Ovary (tissue), 9 donors: ENCODE measurements around the gene ELSPBP1. TPM values are rescaled to one million over a fixed set of nuclear protein-coding genes. Genes with fewer than 3 reads are reported as not detected.

ENCODE experiments used
- DNase-seq, 5 donors: peaks; one replicate each; pipeline ENCODE4 v3.0.0-alpha.2; 2019 to 2020
- H3K27ac ChIP-seq, 2 donors: fragments of 200-600 bp; one replicate each; pipeline versions ENCODE4 v1.5.1 to v1.8.0; 2019 to 2022
- H3K27me3 ChIP-seq: fragments of 200-600 bp; one replicate; pipeline ENCODE4 v1.8.0; 2022
- H3K36me3 ChIP-seq: fragments of 200-600 bp; sonication (generic); one replicate; pipeline ENCODE4 v1.5.1; 2019
- H3K4me1 ChIP-seq: one replicate; pipeline ENCODE4 v1.8.1; 2013; ENCODE audit warnings: mild to moderate bottlenecking, moderate library complexity; ENCODE audit not compliant: insufficient read depth
- H3K4me3 ChIP-seq: fragments of 200-600 bp; sonication (generic); one replicate; pipeline ENCODE4 v1.5.1; 2017
- H3K9me3 ChIP-seq, 2 donors: fragments of 200-600 bp in 1 of 2; sonication (generic) in 1 of 2; one replicate each; pipeline versions ENCODE4 v1.5.1 to v1.8.1; 2013 to 2019; ENCODE audit warnings: mild to moderate bottlenecking in 1 of 2, moderate library complexity in 1 of 2
- EP300 ChIP-seq: sonication (generic); formaldehyde crosslinking; IDR thresholded peaks from one replicate; pipeline ENCODE4 v1.6.1; 2017; ENCODE audit warnings: antibody characterized with exemption
- POLR2A ChIP-seq: fragments of 450-650 bp; IDR thresholded peaks from one replicate; pipeline ENCODE4 v1.6.1; 2017; ENCODE audit warnings: antibody characterized with exemption, mild to moderate bottlenecking, moderate library complexity
- WGBS, 3 donors: extraction: QIAGEN DNeasy Blood & Tissue Kit in 1 of 3; methylation state at CpG; one replicate each; pipeline versions ENCODE4 v1.1.5 to v1.1.7; 2013 to 2017; 5-methylcytosine and 5-hydroxymethylcytosine counted together
- intact Hi-C, 4 donors: fragments of 100-400 bp; cut with DNase I; formaldehyde crosslinking; loops; one replicate each; pipeline versions ENCODE4 v1.11.0 to v1.15.1; 2022 to 2023
- polyA plus RNA-seq, 2 donors: library from polyadenylated mRNA; stranded (reverse); fragments of 200-250 nt in 1 of 2; fragments of 350-450 nt in 1 of 2; fragmentation: Illumina TruSeq in 1 of 2; extraction: RNeasy Lipid Tissue Mini Kit (QIAGEN cat#74804) in 1 of 2; gene quantifications; one replicate each; pipeline ENCODE4 v1.2.3, GENCODE V29; 2013 to 2014
- total RNA-seq, 7 donors: library from RNA; depleted of rRNA in 2 of 7; stranded (reverse); fragments of >200 nt in 2 of 7; fragmentation: NEBNext Ultra II Directional in 3 of 7; extraction: Animal tissue kit (Norgen Biotek cat#: 25700) in 3 of 7; gene quantifications; one replicate each; pipeline versions ENCODE4 v1.1.0 to v1.2.4, GENCODE V29; 2016 to 2023
- TF ChIP-seq, protein P1 (sequence below), 3 donors: fragments of 450-650 bp in 2 of 3; fragments of 200-600 bp in 1 of 3; IDR thresholded peaks; one replicate each; pipeline versions ENCODE4 v1.5.1 to v1.8.0; 2016 to 2022; ENCODE audit warnings: antibody characterized with exemption in 3 of 3, mild to moderate bottlenecking in 1 of 3
- donor health status: DM: no; HTN: no; CAD: no; lungs with moderate emphysema.
- donor health status: DM: no; HTN: no; CAD: no.
- donor health status: Bipolar disorder and iron deficiency.
- donor health status: DM: yes; HTN: yes; CAD: no.
- donor health status: DM: no; HTN: no; CAD: no.
- donor health status: DM: yes; HTN: yes; CAD: no.

ELSPBP1 gene
- total and polyA plus RNA-seq, 9 donors: 0.55 TPM; not detected in 8

DNA sequence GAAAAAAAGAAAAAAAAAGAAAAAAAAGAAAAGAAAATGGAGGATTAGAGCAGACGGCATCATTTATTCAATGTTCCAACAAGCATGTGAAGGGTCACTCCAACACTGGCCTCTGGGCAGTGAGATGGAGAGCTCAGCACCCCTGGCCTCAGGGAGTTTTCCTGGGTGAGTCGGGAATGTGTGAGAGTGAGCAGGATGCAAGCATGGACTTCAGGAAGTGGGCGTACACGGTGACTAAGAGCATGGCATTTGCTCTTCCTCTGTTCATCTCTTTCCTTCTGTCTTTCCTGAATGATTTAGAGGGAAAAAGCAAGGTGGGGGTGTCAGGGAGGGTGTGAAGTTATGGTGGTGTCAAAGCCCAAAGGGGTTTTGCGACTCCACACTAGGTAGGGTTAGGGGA, 50.1 kb downstream of the ELSPBP1 start:
- Histone ChIP-seq H3K27me3 (no peaks in the 10 kb centered on the region), H3K9me3 (no peaks in the 10 kb centered on the region), H3K36me3 (no peaks in the 10 kb centered on the region), H3K4me3 (no peak overlapping the region), H3K27ac (no peak overlapping the region), H3K4me1 (no peaks in the 10 kb centered on the region)
- 75 to 86% (median 83%) methylated on average over 5 of the region's 5 CpGs for WGBS, 3 donors
- TF ChIP-seq POLR2A (no peak), EP300 (no peak)
- TF ChIP-seq, protein P1, sequence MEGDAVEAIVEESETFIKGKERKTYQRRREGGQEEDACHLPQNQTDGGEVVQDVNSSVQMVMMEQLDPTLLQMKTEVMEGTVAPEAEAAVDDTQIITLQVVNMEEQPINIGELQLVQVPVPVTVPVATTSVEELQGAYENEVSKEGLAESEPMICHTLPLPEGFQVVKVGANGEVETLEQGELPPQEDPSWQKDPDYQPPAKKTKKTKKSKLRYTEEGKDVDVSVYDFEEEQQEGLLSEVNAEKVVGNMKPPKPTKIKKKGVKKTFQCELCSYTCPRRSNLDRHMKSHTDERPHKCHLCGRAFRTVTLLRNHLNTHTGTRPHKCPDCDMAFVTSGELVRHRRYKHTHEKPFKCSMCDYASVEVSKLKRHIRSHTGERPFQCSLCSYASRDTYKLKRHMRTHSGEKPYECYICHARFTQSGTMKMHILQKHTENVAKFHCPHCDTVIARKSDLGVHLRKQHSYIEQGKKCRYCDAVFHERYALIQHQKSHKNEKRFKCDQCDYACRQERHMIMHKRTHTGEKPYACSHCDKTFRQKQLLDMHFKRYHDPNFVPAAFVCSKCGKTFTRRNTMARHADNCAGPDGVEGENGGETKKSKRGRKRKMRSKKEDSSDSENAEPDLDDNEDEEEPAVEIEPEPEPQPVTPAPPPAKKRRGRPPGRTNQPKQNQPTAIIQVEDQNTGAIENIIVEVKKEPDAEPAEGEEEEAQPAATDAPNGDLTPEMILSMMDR (IDR thresholded peaks at IDR 0.05): no peak
- intact Hi-C loops: no loop called here
- no peak for DNase-seq

DNA sequence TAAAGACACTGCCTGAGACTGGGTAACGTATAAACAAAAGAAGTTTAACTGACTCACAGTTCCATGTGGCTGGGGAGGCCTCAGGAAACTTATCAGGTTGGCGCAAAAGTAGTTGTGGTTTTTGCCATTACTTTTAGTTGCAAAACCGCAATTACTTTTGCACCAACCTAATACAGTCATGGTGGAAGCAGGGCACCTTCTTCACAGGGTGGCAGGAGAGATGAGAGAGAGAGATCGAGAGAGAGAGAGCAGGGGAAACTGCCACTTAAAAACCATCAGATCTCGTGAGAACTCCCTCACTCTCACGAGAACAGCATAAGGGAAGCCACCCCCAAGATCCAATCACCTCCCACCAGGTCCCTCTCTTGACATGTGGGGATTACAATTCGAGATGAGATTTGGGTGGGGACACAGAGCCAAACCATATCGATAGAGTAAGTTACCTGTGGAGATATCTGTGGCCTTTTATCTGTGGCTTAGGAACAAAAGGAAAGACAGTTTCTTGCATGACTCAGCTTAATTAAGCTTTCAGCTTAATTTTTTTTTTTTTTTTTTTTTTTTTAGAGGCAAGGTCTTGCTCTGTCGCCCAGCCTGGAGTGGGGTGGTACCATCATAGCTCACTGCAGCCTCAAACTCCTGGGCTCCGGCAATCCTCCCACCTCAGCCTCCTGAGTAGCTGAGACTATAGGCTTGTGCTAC, 57.1 kb downstream of the ELSPBP1 start:
- intact Hi-C loops: no loop called here
- H3K4me3 ChIP-seq: no peak overlapping the region
- H3K36me3 ChIP-seq: no peaks in the 10 kb centered on the region
- no peaks in the 10 kb centered on the region for H3K4me1 ChIP-seq
- no peak for DNase-seq
- 81 to 84% (median 84%) methylated on average over 10 of the region's 10 CpGs for WGBS, 3 donors
- H3K9me3 ChIP-seq: no peaks in the 10 kb centered on the region
- TF ChIP-seq, protein P1 (IDR thresholded peaks at IDR 0.05): no peak
- TF ChIP-seq EP300 (no peak), POLR2A (no peak)
- no peak overlapping the region for H3K27ac ChIP-seq
- H3K27me3 ChIP-seq: no peaks in the 10 kb centered on the region

DNA sequence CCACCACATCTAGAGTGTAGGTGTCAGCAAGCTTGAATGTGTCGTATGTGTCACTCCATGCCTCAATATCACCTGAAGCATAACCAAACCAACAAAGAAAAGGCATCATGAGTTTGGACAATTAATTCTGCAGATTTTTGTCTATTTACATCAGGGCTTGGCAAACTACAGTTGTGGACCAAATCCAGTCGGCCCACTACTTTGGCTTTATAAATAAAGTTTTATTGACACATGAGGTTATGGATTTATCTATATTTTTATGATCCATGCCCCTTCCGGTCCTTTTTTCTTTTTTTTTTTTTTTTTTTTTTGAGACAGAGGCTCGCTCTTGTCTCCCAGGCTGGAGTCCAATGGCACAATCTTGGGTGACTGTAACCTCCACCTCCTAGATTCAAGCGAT, 58.6 kb downstream of the ELSPBP1 start:
- DNase-seq: no peak
- intact Hi-C loops: no loop called here
- TF ChIP-seq, protein P1 (IDR thresholded peaks at IDR 0.05): no peak
- TF ChIP-seq EP300 (no peak), POLR2A (no peak)
- Histone ChIP-seq H3K36me3 (no peaks in the 10 kb centered on the region), H3K27me3 (no peaks in the 10 kb centered on the region), H3K4me1 (no peaks in the 10 kb centered on the region), H3K9me3 (no peaks in the 10 kb centered on the region), H3K27ac (no peak overlapping the region), H3K4me3 (no peak overlapping the region)
- 79 to 91% (median 86%) methylated on average over 5 of the region's 5 CpGs for WGBS, 3 donors

DNA sequence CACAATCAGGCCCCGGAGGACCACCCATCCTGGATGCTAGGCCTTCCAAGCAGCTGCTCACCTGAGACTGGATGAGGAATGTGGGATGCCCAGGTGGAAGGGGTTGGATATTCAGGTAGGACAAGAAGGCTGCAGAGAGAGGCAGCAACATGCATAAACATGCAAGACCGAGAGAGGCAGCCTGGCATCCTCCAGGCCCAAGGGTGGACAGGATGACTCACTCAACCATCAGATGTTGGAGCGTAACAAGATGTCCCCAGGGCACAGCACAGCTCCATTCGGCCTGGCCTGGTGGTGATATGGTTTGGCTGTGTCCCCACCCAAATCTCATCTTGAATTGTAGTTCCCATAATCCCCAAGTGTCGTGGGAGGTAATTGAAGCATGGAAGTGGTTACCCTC, 59.4 kb downstream of the ELSPBP1 start:
- H3K4me1 ChIP-seq: no peaks in the 10 kb centered on the region
- no peak for DNase-seq
- WGBS, 3 donors: 84 to 91% (median 86%) methylated on average over 5 of the region's 5 CpGs
- H3K4me3 ChIP-seq: no peak overlapping the region
- no peaks in the 10 kb centered on the region for H3K27me3 ChIP-seq
- no peak for TF ChIP-seq POLR2A
- TF ChIP-seq, protein P1 (IDR thresholded peaks at IDR 0.05): no peak
- no peak for TF ChIP-seq EP300
- no peaks in the 10 kb centered on the region for H3K9me3 ChIP-seq
- H3K36me3 ChIP-seq: no peaks in the 10 kb centered on the region
- H3K27ac ChIP-seq: no peak overlapping the region
- intact Hi-C loops: no loop called here
